DMS153 treated with DMSO at 0.1 percent for 48 hours (cell line): ENCODE results near the gene HES3.

Experiments used
- DNase-seq: peaks from one replicate; lab custom pipeline; 2025; ENCODE audit not compliant: unreplicated experiment; lab: John Stamatoyannopoulos, UW

Gene HES3

GRCh38 chr1:6260961-6261614 is 17.1 kb downstream of the HES3 start, which contains the start of gene GPR153:
GPR153 (minus strand) TSS chr1:6261098; CDS start chr1:6254905, 6,193 bp downstream.
- no peak for DNase-seq

- DNase-seq, result no peak
Measured at GRCh38 chr1:6261615-6261995, 17.6 kb downstream of the HES3 start.

GRCh38 chr1:6262555-6263420 is 18.8 kb downstream of the HES3 start:
- DNase-seq, result no peak

GRCh38 chr1:6263716-6264115 is 19.7 kb downstream of the HES3 start:
- no peak for DNase-seq

- DNase-seq, result no peak
Measured at GRCh38 chr1:6265151-6265550, 21.2 kb downstream of the HES3 start.

- no peak for DNase-seq
Measured at GRCh38 chr1:6266641-6267040, 22.7 kb downstream of the HES3 start.

- DNase-seq, result no peak
Measured at GRCh38 chr1:6267686-6268322, 23.8 kb downstream of the HES3 start.

- DNase-seq, result no peak
Measured at GRCh38 chr1:6268415-6268814, 24.4 kb downstream of the HES3 start.

- no peak for DNase-seq
Measured at GRCh38 chr1:6269296-6269695, 25.3 kb downstream of the HES3 start.

- DNase-seq, result peak; percentile 75
Measured at GRCh38 chr1:6269720-6270400, 25.9 kb downstream of the HES3 start.

GRCh38 chr1:6270401-6270800 is 26.4 kb downstream of the HES3 start:
- DNase-seq, result peak; percentile 38

GRCh38 chr1:6271006-6271405 is 27.0 kb downstream of the HES3 start:
- no peak for DNase-seq

GRCh38 chr1:6271554-6271953 is 27.6 kb downstream of the HES3 start:
- peak; percentile 73 for DNase-seq

GRCh38 chr1:6272452-6272851 is 28.5 kb downstream of the HES3 start:
- DNase-seq, result no peak

- no peak for DNase-seq
Measured at GRCh38 chr1:6272868-6273267, 28.9 kb downstream of the HES3 start.

GRCh38 chr1:6273380-6273891 is 29.5 kb downstream of the HES3 start:
- no peak for DNase-seq

- no peak for DNase-seq
Measured at GRCh38 chr1:6274102-6274501, 30.1 kb downstream of the HES3 start.

GRCh38 chr1:6274622-6275139 is 30.7 kb downstream of the HES3 start:
- no peak for DNase-seq

- peak; percentile 72 for DNase-seq
Measured at GRCh38 chr1:6275826-6276782, 32.1 kb downstream of the HES3 start.
